ENCODE data around the gene RLN2.

DNA sequence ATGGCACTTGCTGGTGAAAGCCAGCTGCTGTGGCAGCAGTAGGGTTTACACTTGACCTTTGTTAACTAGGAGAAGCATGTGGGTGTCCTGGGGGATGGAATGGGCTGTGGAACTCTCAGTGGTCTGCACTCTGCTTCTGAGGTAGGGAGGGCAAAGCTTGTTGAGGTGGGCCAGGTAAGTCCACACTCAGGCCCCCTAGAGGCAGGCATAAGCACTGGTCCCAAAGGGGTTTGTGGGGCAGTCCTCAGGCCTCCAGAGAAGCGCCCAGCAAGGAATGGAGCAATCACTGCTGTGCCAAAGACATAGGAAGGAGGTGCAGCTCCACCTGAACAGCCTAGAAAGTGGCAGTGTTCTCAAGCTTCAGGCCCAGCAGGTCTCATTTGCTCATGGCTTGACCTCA, 38.6 kb downstream of the RLN2 start:
- TF ChIP-seq, protein P1, sequence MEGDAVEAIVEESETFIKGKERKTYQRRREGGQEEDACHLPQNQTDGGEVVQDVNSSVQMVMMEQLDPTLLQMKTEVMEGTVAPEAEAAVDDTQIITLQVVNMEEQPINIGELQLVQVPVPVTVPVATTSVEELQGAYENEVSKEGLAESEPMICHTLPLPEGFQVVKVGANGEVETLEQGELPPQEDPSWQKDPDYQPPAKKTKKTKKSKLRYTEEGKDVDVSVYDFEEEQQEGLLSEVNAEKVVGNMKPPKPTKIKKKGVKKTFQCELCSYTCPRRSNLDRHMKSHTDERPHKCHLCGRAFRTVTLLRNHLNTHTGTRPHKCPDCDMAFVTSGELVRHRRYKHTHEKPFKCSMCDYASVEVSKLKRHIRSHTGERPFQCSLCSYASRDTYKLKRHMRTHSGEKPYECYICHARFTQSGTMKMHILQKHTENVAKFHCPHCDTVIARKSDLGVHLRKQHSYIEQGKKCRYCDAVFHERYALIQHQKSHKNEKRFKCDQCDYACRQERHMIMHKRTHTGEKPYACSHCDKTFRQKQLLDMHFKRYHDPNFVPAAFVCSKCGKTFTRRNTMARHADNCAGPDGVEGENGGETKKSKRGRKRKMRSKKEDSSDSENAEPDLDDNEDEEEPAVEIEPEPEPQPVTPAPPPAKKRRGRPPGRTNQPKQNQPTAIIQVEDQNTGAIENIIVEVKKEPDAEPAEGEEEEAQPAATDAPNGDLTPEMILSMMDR (IDR thresholded peaks at IDR 0.05), result no peak
- TF ChIP-seq POLR2A (IDR thresholded peaks at IDR 0.05), result no peak
